Neural cell (in vitro differentiated cells): Measurements from ENCODE around the gene MIF. TPM values are rescaled to one million over a fixed set of nuclear protein-coding genes. Genes with fewer than 3 reads are reported as not detected.

Experiments
- H2AFZ ChIP-seq: fragments of 200-600, 300-800 bp; sonication (generic), shearing (Covaris generic); 2 replicates; pipeline ENCODE4 v1.6.0; 2014; ENCODE audit warnings: low read depth, mild to moderate bottlenecking, antibody characterized with exemption, low read length, moderate library complexity
- H3F3A ChIP-seq: fragments of 200-600 bp; shearing (Covaris generic); 2 replicates; pipeline ENCODE4 v1.6.1; 2016; ENCODE audit warnings: mild to moderate bottlenecking, moderate library complexity, mixed read lengths, antibody characterized with exemption, low read length; ENCODE audit not compliant: insufficient read depth, poor library complexity, severe bottlenecking
- H3K27ac ChIP-seq: fragments of 200-600, 300-800 bp; sonication (generic), shearing (Covaris generic); 2 replicates; pipeline ENCODE4 v1.5.1; 2014; ENCODE audit warnings: mild to moderate bottlenecking, low read length, moderate library complexity
- H3K27me3 ChIP-seq: fragments of 300-800, 200-600 bp; sonication (generic), shearing (Covaris generic); 2 replicates; pipeline ENCODE4 v1.6.0; 2014; ENCODE audit warnings: mild to moderate bottlenecking, low read depth, low read length, moderate library complexity; ENCODE audit not compliant: insufficient read depth
- H3K36me3 ChIP-seq: fragments of 300-800, 200-600 bp; sonication (generic), shearing (Covaris generic); 2 replicates; pipeline ENCODE4 v1.5.1; 2014; ENCODE audit warnings: mild to moderate bottlenecking, antibody characterized with exemption, low read length, moderate library complexity; ENCODE audit not compliant: insufficient read depth
- H3K4me2 ChIP-seq: fragments of 300-800, 200-600 bp; sonication (generic), shearing (Covaris generic); 2 replicates; pipeline ENCODE4 v1.6.0; 2014; ENCODE audit warnings: mild to moderate bottlenecking, low read length
- H3K4me3 ChIP-seq: fragments of 300-800, 200-600 bp; sonication (generic), shearing (Covaris generic); 2 replicates; pipeline ENCODE4 v1.5.1; 2014; ENCODE audit warnings: mild to moderate bottlenecking, low read length, moderate library complexity
- H3K79me2 ChIP-seq: fragments of 200-600 bp; shearing (Covaris generic); replicated peaks from 2 replicates; pipeline ENCODE4 v1.6.0; 2014; ENCODE audit warnings: mild to moderate bottlenecking, low read length, moderate library complexity; ENCODE audit not compliant: insufficient read depth
- H3K9ac ChIP-seq: fragments of 300-800, 200-600 bp; sonication (generic), shearing (Covaris generic); 2 replicates; pipeline ENCODE4 v1.6.1; 2016; ENCODE audit warnings: mild to moderate bottlenecking, low read length, mixed read lengths
- H3K9me2 ChIP-seq: fragments of 200-600 bp; shearing (Covaris generic); 2 replicates; pipeline ENCODE4 v1.6.1; 2016; ENCODE audit warnings: mild to moderate bottlenecking, low read length, mixed read lengths; ENCODE audit not compliant: insufficient read depth
- H3K9me3 ChIP-seq: fragments of 200-600, 300-800 bp; sonication (generic), shearing (Covaris generic); 2 replicates; pipeline ENCODE4 v1.6.1; 2016; ENCODE audit warnings: mild to moderate bottlenecking, mixed run types, low read length, moderate library complexity, mixed read lengths
- H4K20me1 ChIP-seq: fragments of 200-600 bp; shearing (Covaris generic); 2 replicates; pipeline ENCODE4 v1.6.1; 2016; ENCODE audit warnings: mild to moderate bottlenecking, mixed run types; ENCODE audit not compliant: insufficient read depth
- CTCF ChIP-seq: fragments of 450-650 bp; IDR thresholded peaks from 2 replicates; pipeline ENCODE4 v1.5.1; 2014; ENCODE audit warnings: antibody characterized with exemption, mild to moderate bottlenecking, moderate library complexity; ENCODE audit not compliant: poor library complexity, severe bottlenecking
- EP300 ChIP-seq: fragments of 450-650 bp; conservative IDR thresholded peaks from 2 replicates; pipeline ENCODE4 v1.6.1; 2014; ENCODE audit warnings: antibody characterized with exemption, mild to moderate bottlenecking, moderate library complexity; ENCODE audit not compliant: poor library complexity, severe bottlenecking
- EZH2 ChIP-seq: fragments of 200-600, 300-800 bp; shearing (Covaris generic), sonication (generic); IDR thresholded peaks from 2 replicates; pipeline ENCODE4 v1.6.1; 2014; ENCODE audit warnings: antibody characterized with exemption, low read length, borderline replicate concordance, mild to moderate bottlenecking; ENCODE audit not compliant: insufficient read depth, poor library complexity, severe bottlenecking
- MXI1 ChIP-seq: fragments of 450-650 bp; conservative IDR thresholded peaks from 2 replicates; pipeline ENCODE4 v1.6.1; 2014; ENCODE audit warnings: antibody characterized with exemption, mild to moderate bottlenecking; ENCODE audit not compliant: poor library complexity, severe bottlenecking
- POLR2AphosphoS5 ChIP-seq: IDR thresholded peaks from 2 replicates; pipeline ENCODE4 v1.6.1; 2012
- RAD21 ChIP-seq: fragments of 450-650 bp; conservative IDR thresholded peaks from 2 replicates; pipeline ENCODE4 v1.6.1; 2014; ENCODE audit warnings: antibody characterized with exemption, mild to moderate bottlenecking, moderate library complexity
- REST ChIP-seq: IDR thresholded peaks from 2 replicates; pipeline ENCODE4 v1.6.1; 2012; ENCODE audit warnings: borderline replicate concordance
- SMC3 ChIP-seq: fragments of 450-650 bp; conservative IDR thresholded peaks from 2 replicates; pipeline ENCODE4 v1.6.1; 2014; ENCODE audit warnings: antibody characterized with exemption, mild to moderate bottlenecking, moderate library complexity; ENCODE audit not compliant: poor library complexity
- TAF1 ChIP-seq: IDR thresholded peaks from 2 replicates; pipeline ENCODE4 v1.6.1; 2012; ENCODE audit warnings: low read depth
- polyA plus RNA-seq: library from polyadenylated mRNA; depleted of rRNA; stranded (reverse); fragments of >200 nt; gene quantifications from 2 replicates; pipeline ENCODE4 v1.2.3, GENCODE V29; 2014

Gene MIF
- polyA plus RNA-seq, 1 donor from 2014 or later, result 369 TPM

- Histone ChIP-seq H3K27me3 (no peaks in the 10 kb centered on the region), H3K79me2 (no peaks in the 10 kb centered on the region), H3K4me2 (no peak overlapping the region), H3K9me2 (no peaks in the 10 kb centered on the region), H3F3A (no peaks in the 10 kb centered on the region), H3K4me3 (no peak overlapping the region), H3K9me3 (no peaks in the 10 kb centered on the region), H3K27ac (no peak overlapping the region), H3K36me3 (no peaks in the 10 kb centered on the region), H2AFZ (no peak overlapping the region), H3K9ac (no peak overlapping the region), H4K20me1 (no peaks in the 10 kb centered on the region)
- TF ChIP-seq POLR2AphosphoS5 (no peak), SMC3 (no peak), MXI1 (no peak), EP300 (no peak)
Observed at GRCh38 chr22:23896523-23897186, 2.5 kb downstream of the MIF start.

- no peaks in the 10 kb centered on the region for H3F3A ChIP-seq
- H2AFZ ChIP-seq, result no peak overlapping the region
- no peaks in the 10 kb centered on the region for H3K9me3 ChIP-seq
- no peak overlapping the region for H3K4me3 ChIP-seq
- H3K27ac ChIP-seq, result no peak overlapping the region
- TF ChIP-seq TAF1 (no peak), MXI1 (no peak), POLR2AphosphoS5 (no peak), REST (no peak), RAD21 (no peak), SMC3 (no peak), EP300 (no peak)
- no peak overlapping the region for H3K9ac ChIP-seq
- no peaks in the 10 kb centered on the region for H4K20me1 ChIP-seq
- no peaks in the 10 kb centered on the region for H3K36me3 ChIP-seq
- no peaks in the 10 kb centered on the region for H3K9me2 ChIP-seq
- H3K79me2 ChIP-seq, result no peaks in the 10 kb centered on the region
- H3K4me2 ChIP-seq, result no peak overlapping the region
- H3K27me3 ChIP-seq, result no peaks in the 10 kb centered on the region
Observed at GRCh38 chr22:23897320-23897719, 3.1 kb downstream of the MIF start.

- Histone ChIP-seq H3K4me2 (no peak overlapping the region), H4K20me1 (no peaks in the 10 kb centered on the region), H3K4me3 (no peak overlapping the region), H3K79me2 (no peaks in the 10 kb centered on the region), H3K36me3 (no peaks in the 10 kb centered on the region), H3F3A (no peaks in the 10 kb centered on the region), H3K9me2 (no peaks in the 10 kb centered on the region), H3K9me3 (no peaks in the 10 kb centered on the region), H2AFZ (no peak overlapping the region), H3K9ac (no peak overlapping the region), H3K27me3 (no peaks in the 10 kb centered on the region), H3K27ac (no peak overlapping the region)
- no peak for TF ChIP-seq SMC3
- TF ChIP-seq EZH2, result no peak
- TF ChIP-seq CTCF, result no peak
- no peak for TF ChIP-seq TAF1
- no peak for TF ChIP-seq POLR2AphosphoS5
- TF ChIP-seq EP300, result no peak
- no peak for TF ChIP-seq MXI1
- TF ChIP-seq REST, result no peak
- no peak for TF ChIP-seq RAD21
Observed at GRCh38 chr22:23898006-23898974, 4.1 kb downstream of the MIF start.
